ENCODE data around the gene C19orf33.

The C19orf33 gene

DNA sequence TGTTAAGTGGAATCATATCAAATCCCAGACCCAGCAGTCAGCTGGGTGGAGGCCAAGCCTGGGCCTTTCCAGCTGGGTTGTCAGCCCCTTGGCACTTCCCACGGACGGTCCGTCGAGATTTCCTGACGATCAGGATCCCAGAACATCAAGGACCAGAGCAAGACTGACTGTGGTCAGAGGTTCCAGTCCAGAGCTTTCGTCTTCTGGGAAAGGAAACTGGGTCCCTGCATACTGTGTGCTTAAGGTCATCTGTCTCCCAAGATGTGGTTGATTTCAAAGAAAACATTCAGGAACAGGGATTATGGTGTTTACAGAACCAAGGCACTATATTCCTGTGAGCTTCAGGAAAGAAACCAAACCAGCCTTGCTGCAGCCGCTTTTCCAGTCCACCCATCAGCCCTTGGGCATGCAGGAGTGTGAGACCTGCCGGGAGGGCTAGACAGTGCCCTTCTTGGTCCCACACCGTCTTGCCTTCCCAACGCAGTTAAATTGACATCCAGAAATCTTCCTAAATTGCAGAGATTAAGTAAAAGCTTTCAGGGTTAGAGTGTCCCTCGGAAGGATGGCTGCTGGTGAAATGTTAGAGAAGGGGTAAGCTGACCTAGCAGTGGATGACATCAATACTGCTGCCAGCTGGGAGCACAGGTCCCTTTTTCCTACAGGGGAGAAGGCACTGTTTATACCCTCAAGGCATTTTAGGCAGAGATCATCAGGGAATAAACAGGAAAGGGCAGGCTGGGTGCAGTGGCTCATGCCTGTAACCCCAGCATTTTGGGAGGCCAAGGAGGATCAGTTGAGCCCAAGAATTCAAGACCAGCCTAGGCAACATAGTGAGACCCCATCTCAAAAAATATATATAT, 5.0 kb upstream of the C19orf33 start:
- in situ Hi-C loops (cut with MboI; ENCODE audit: low pct_unique_long_range_greater_than_20kb, low sequenced_read_pairs, unreplicated experiment): no loop called here
- TF ChIP-seq, protein P1, sequence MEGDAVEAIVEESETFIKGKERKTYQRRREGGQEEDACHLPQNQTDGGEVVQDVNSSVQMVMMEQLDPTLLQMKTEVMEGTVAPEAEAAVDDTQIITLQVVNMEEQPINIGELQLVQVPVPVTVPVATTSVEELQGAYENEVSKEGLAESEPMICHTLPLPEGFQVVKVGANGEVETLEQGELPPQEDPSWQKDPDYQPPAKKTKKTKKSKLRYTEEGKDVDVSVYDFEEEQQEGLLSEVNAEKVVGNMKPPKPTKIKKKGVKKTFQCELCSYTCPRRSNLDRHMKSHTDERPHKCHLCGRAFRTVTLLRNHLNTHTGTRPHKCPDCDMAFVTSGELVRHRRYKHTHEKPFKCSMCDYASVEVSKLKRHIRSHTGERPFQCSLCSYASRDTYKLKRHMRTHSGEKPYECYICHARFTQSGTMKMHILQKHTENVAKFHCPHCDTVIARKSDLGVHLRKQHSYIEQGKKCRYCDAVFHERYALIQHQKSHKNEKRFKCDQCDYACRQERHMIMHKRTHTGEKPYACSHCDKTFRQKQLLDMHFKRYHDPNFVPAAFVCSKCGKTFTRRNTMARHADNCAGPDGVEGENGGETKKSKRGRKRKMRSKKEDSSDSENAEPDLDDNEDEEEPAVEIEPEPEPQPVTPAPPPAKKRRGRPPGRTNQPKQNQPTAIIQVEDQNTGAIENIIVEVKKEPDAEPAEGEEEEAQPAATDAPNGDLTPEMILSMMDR (IDR thresholded peaks at IDR 0.05; ENCODE audit: extremely low read depth, insufficient read depth, missing control alignments): no peak

DNA sequence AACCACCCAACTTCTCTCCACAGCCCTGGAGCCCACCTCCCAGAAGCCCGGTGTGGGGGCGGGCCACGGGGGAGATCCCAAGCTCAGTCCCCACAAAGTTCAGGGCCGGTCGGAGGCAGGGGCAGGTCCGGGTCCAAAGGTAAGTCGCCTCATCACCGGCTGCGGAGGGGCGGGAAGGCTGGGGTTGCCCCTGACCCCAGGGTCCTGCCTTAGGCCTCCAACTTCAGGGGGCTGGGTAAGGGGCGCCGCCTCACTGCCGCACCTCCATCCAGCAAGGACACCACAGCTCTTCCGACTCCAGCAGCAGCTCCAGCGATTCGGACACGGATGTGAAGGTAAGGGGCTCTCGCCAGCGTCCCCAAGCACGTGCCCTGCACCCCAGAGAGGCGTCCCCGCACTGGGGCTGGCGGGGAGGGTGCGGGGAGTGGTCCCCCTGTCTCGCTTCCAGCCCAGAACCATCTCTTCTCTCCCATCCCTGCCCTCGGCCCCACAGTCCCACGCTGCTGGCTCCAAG, 358 bp downstream of the C19orf33 start:
- no peak for DNase-seq (ENCODE audit: low spot score)
- in situ Hi-C loops (cut with MboI; ENCODE audit: low pct_unique_long_range_greater_than_20kb, low sequenced_read_pairs, unreplicated experiment): no loop called here
- TF ChIP-seq, protein P1 (IDR thresholded peaks at IDR 0.05; ENCODE audit: extremely low read depth, insufficient read depth, missing control alignments): no peak

More for the DNA sequence above, 5.0 kb upstream of the C19orf33 start:
- no peak for DNase-seq (ENCODE audit: low spot score)

DNA sequence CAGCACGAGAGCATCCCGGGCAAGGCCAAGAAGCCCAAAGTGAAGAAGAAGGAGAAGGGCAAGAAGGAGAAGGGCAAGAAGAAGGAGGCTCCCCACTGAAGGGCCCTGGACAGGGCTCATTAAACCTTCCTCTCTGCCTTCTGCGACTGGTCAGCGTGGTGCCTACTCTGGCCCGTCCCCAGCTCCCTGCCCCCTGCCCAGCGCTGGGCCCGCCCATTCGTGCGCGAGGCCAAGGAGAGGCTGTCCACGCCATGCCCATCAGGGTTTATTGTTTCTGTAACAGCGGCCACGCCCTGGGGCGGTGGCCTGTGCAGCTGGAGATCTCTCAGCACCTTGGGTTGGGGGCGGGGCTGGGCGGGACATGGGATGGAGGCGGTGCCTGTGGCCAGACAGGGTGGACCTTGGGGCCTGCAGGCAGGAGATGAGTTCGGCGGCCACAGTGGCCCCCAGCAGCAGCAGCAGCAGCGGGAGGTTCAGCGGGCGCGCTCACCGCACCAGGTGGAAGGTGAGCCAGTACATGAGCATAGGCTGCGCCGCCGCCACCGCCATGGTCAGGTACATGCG, 897 bp downstream of the C19orf33 start:
- in situ Hi-C loops (cut with MboI; ENCODE audit: low pct_unique_long_range_greater_than_20kb, low sequenced_read_pairs, unreplicated experiment): no loop called here
- TF ChIP-seq, protein P1 (IDR thresholded peaks at IDR 0.05; ENCODE audit: extremely low read depth, insufficient read depth, missing control alignments): no peak
- no peak for DNase-seq (ENCODE audit: low spot score)

DNA sequence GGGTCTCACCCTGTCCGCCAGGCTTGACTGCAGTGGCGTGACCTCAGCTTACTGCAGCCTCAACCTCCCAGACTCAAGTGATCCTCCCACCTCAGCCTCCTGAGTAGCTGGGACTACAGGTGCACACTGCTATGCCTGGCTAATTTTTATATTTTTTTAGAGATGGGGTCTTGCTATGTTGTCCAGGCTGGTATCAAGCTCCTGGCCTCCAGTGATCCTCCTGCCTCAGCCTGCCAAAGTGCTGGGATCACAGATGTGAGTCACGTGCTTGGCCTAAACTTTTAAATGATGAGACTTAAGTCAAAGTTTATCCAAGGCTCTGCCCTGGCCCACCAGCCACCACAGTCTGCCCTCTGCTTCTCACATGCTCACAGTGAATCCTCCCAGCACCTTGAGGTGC, 2.2 kb downstream of the C19orf33 start:
- in situ Hi-C loops (cut with MboI; ENCODE audit: low pct_unique_long_range_greater_than_20kb, low sequenced_read_pairs, unreplicated experiment): no loop called here
- TF ChIP-seq, protein P1 (IDR thresholded peaks at IDR 0.05; ENCODE audit: extremely low read depth, insufficient read depth, missing control alignments): no peak

DNA sequence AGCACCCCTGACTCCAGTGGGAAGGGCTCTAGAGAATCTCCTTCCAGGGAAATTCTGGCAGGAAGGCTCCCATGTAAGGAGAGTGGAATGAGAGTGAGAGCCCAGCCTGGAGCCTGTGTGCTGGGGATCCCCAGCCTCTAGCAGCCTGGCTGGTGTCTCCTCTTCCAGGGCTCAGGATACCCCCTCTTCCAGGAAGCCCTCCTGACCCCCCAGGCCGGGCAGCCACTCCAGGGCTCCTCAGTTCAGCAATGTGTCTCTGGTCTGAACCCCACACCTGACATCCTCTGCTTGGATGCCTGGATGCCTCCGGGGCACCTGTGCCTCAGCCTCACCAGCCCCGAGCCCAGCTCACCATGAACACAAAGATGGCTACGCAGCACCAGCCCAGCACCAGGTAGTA, 3.0 kb downstream of the C19orf33 start:
- in situ Hi-C loops (cut with MboI; ENCODE audit: low pct_unique_long_range_greater_than_20kb, low sequenced_read_pairs, unreplicated experiment): no loop called here
- TF ChIP-seq, protein P1 (IDR thresholded peaks at IDR 0.05; ENCODE audit: extremely low read depth, insufficient read depth, missing control alignments): no peak
- no peak for DNase-seq (ENCODE audit: low spot score)

More for the DNA sequence above, 2.2 kb downstream of the C19orf33 start:
- no peak for DNase-seq (ENCODE audit: low spot score)

DNA sequence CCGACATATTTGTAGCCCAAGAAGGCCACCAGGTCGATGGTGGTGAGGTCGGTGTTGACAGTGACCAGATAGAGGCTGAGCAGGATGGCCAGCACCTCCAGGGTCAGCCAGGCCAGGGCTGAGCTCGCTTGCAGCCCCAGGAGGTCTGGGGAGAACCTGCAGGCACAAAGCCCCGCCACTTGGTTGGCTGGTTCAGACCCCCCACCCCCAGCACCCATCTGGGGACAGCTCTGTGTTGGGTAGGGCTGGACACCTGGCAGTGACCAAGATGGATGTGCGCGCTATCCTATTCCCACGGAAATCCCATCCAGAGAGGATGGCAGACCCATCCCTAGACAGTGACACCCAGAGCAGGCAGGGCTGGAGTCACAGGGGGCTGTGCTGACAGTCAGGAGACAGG, 3.5 kb downstream of the C19orf33 start:
- DNase-seq (ENCODE audit: low spot score): no peak
- in situ Hi-C loops (cut with MboI; ENCODE audit: low pct_unique_long_range_greater_than_20kb, low sequenced_read_pairs, unreplicated experiment): no loop called here
- TF ChIP-seq, protein P1 (IDR thresholded peaks at IDR 0.05; ENCODE audit: extremely low read depth, insufficient read depth, missing control alignments): no peak

Data from GM13977 (cell line).